DOHH2 (cell line): Measurements from ENCODE around the gene CPLX1.

Experiments
- H3F3A ChIP-seq: fragments of 200-600 bp; sonication (generic), shearing (Covaris generic); 2 replicates; pipeline ENCODE4 v1.6.0; 2016; ENCODE audit warnings: antibody characterized with exemption, mild to moderate bottlenecking; ENCODE audit not compliant: control insufficient read depth, insufficient read depth
- H3K27ac ChIP-seq: fragments of 200-600 bp; sonication (generic); 2 replicates; pipeline ENCODE4 v1.5.1; 2014; ENCODE audit warnings: low read depth, mild to moderate bottlenecking, low read length, moderate library complexity
- H3K27me3 ChIP-seq: fragments of 200-600 bp; sonication (generic); 2 replicates; pipeline ENCODE4 v1.6.1; 2014; ENCODE audit warnings: mild to moderate bottlenecking, low read length, mixed read lengths; ENCODE audit not compliant: control insufficient read depth
- H3K36me3 ChIP-seq: fragments of 200-600 bp; sonication (generic); 2 replicates; pipeline ENCODE4 v1.6.1; 2014; ENCODE audit warnings: mild to moderate bottlenecking, low read length, moderate library complexity, mixed read lengths; ENCODE audit not compliant: control insufficient read depth
- H3K4me1 ChIP-seq: fragments of 200-600 bp; sonication (generic); 2 replicates; pipeline ENCODE4 v1.6.1; 2014; ENCODE audit warnings: mild to moderate bottlenecking, low read length, mixed read lengths; ENCODE audit not compliant: control insufficient read depth
- H3K4me2 ChIP-seq: fragments of 200-600 bp; sonication (generic); 2 replicates; pipeline ENCODE4 v1.6.0; 2014; ENCODE audit warnings: mild to moderate bottlenecking, low read length, moderate library complexity
- H3K4me3 ChIP-seq: fragments of 200-600 bp; sonication (generic); 2 replicates; pipeline ENCODE4 v1.5.1; 2014; ENCODE audit warnings: mild to moderate bottlenecking, low read length, mixed read lengths
- H3K79me2 ChIP-seq: fragments of 200-600 bp; sonication (generic); 2 replicates; pipeline ENCODE4 v1.6.1; 2014; ENCODE audit warnings: mild to moderate bottlenecking, low read length, mixed read lengths; ENCODE audit not compliant: control insufficient read depth
- H3K9me2 ChIP-seq: fragments of 200-600 bp; sonication (generic); replicated peaks from 2 replicates; pipeline ENCODE4 v1.6.1; 2014; ENCODE audit warnings: mild to moderate bottlenecking, low read length, mixed read lengths; ENCODE audit not compliant: control insufficient read depth
- H3K9me3 ChIP-seq: fragments of 200-600 bp; sonication (generic); 2 replicates; pipeline ENCODE4 v1.6.1; 2014; ENCODE audit warnings: antibody characterized with exemption, low read length, mixed read lengths; ENCODE audit not compliant: control insufficient read depth, insufficient read depth
- H4K20me1 ChIP-seq: fragments of 200-600 bp; sonication (generic); 2 replicates; pipeline ENCODE4 v1.6.0; 2014; ENCODE audit warnings: low read depth, mild to moderate bottlenecking, antibody characterized with exemption, low read length, moderate library complexity; ENCODE audit not compliant: control insufficient read depth, insufficient read depth
- CTCF ChIP-seq: fragments of 200-600 bp; sonication (generic); IDR thresholded peaks from one replicate; pipeline ENCODE4 v1.5.1; 2014; ENCODE audit warnings: antibody characterized with exemption, mild to moderate bottlenecking, low read depth, low read length; ENCODE audit not compliant: poor library complexity, severe bottlenecking
- EZH2phosphoT487 ChIP-seq: fragments of 200-600 bp; sonication (generic); IDR thresholded peaks from 2 replicates; pipeline ENCODE4 v1.6.1; 2017; ENCODE audit warnings: borderline replicate concordance, mild to moderate bottlenecking, antibody characterized with exemption, low read length, moderate library complexity, mixed read lengths

CPLX1 gene

DNA sequence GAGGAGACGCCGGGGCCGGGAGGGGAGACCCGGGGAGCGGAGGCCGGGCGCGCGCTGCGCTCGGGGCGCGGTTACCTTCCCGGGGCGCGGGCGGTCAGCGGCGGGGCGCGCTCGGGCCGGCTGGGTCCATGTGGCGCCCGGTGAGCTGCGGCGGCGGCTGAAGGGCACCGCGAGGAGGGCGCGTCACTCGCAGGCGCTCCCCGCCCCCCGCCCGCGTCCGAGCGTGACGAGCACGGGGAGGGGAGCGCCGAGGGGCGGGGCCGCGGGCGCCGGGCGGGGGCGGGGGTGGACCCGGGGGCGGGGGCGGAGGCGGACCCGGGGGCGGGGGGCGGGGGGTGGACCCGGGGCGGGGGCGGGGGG lies at the start of gene CPLX1:
CPLX1 (minus strand) TSS at position 159 of the 360 bp plus-strand sequence. CDS start 1,607 bp downstream, outside the sequence.
- Histone ChIP-seq H3K4me3 (peak within 1 kb of the TSS; percentile 54), H3K27me3 (peaks cover 9% of the 10 kb centered on the region), H3K79me2 (no peaks in the 10 kb centered on the region), H3K27ac (no peak within 1 kb of the TSS), H3F3A (no peaks in the 10 kb centered on the region), H3K4me2 (peak within 1 kb of the TSS; percentile 61), H3K4me1 (no peaks in the 10 kb centered on the region), H4K20me1 (no peaks in the 10 kb centered on the region), H3K36me3 (no peaks in the 10 kb centered on the region), H3K9me2 (no peaks in the 10 kb centered on the region), H3K9me3 (peaks cover 3% of the 10 kb centered on the region; the same call in 1 of the 2 replicates)
- no peak for TF ChIP-seq EZH2phosphoT487
- no peak for TF ChIP-seq CTCF

DNA sequence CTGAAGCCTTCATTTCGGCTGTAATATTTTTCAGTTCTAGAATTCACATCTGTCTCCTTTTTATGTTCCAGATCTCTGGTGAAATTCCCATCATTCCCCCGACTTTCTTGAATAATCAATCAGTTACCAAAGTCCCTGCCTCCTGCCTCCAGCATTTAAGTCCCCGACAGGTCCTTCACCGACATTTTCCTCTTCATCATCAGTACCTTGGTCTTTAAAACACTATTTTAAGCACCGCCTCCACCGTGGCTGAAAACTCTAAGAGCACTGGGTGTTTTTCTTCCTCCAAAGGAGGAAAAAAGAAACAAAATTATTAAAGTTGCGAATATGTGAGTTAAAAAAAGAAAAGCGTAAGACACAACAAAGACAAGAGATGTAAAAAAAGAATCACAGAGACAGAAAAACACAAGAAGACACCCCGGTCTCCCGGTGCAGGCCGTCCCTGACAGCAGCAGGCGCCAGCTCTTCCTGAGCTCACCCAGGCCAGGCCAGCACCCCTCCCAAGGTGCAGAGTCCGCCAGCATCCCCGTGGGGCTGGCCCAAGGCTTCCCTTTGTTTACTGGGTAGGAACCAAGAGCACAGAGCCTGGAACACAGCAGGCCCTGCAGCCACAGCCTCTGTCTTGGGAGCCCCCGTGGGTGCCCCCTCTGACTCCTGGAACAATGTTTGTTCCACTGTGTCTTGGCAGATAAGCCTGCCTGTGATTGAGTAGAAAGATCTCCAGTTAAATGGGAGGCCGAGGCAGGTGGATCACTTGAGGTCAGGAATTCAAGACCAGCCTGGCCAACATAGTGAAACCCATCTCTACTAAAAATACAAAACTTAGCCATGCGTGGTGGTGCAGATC lies 49.3 kb upstream of the CPLX1 start:
- Histone ChIP-seq H3K4me1 (no peaks in the 10 kb centered on the region), H3K27me3 (no peaks in the 10 kb centered on the region), H3K79me2 (no peaks in the 10 kb centered on the region), H3K9me2 (no peaks in the 10 kb centered on the region), H3K4me2 (no peak overlapping the region), H3F3A (no peaks in the 10 kb centered on the region), H4K20me1 (no peaks in the 10 kb centered on the region), H3K27ac (no peak overlapping the region), H3K36me3 (peaks cover 39% of the 10 kb centered on the region), H3K4me3 (no peak overlapping the region), H3K9me3 (peaks cover 4% of the 10 kb centered on the region; the same call in 1 of the 2 replicates)
- TF ChIP-seq CTCF (no peak), EZH2phosphoT487 (no peak)

- Histone ChIP-seq H3K9me3 (peaks cover 11% of the 10 kb centered on the region; the same call in 1 of the 2 replicates), H3K27ac (no peak overlapping the region), H3F3A (peaks cover 5% of the 10 kb centered on the region; the same call in 1 of the 2 replicates), H4K20me1 (no peaks in the 10 kb centered on the region), H3K4me2 (no peak overlapping the region), H3K27me3 (no peaks in the 10 kb centered on the region), H3K9me2 (no peaks in the 10 kb centered on the region), H3K4me3 (no peak overlapping the region), H3K79me2 (no peaks in the 10 kb centered on the region), H3K36me3 (peaks cover 38% of the 10 kb centered on the region), H3K4me1 (no peaks in the 10 kb centered on the region)
- TF ChIP-seq EZH2phosphoT487, result no peak
- no peak for TF ChIP-seq CTCF
Observed at GRCh38 chr4:874056-874455, 48.1 kb upstream of the CPLX1 start.
